GM19452 (cell line): ENCODE data around the gene SGCA.

Source experiments
- ATAC-seq: cut with Tn5 transposase; IDR thresholded peaks from one replicate; pipeline ENCODE4 v1.9.1; 2021; ENCODE audit not compliant: unreplicated experiment

Gene SGCA

DNA sequence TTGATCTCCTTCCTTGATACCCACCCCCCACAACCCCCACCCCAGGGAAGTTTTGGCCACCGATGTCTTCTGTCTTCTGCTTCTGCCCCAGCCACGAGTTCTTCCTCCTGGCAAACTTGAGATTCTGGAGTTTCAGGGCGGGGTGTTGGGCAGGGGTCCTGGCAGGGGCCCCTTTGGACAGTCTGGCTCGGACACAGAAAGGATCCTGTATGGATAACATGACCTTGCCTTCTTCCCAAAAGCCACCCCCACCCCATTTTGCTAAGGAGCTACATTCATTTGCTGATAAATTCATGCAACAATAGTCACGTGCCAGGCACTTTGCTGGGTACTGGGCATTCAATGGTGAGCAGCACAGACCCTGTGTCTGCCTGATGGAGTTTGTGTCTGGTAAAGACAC is 41.5 kb downstream of the SGCA start:
- ATAC-seq: no peak

DNA sequence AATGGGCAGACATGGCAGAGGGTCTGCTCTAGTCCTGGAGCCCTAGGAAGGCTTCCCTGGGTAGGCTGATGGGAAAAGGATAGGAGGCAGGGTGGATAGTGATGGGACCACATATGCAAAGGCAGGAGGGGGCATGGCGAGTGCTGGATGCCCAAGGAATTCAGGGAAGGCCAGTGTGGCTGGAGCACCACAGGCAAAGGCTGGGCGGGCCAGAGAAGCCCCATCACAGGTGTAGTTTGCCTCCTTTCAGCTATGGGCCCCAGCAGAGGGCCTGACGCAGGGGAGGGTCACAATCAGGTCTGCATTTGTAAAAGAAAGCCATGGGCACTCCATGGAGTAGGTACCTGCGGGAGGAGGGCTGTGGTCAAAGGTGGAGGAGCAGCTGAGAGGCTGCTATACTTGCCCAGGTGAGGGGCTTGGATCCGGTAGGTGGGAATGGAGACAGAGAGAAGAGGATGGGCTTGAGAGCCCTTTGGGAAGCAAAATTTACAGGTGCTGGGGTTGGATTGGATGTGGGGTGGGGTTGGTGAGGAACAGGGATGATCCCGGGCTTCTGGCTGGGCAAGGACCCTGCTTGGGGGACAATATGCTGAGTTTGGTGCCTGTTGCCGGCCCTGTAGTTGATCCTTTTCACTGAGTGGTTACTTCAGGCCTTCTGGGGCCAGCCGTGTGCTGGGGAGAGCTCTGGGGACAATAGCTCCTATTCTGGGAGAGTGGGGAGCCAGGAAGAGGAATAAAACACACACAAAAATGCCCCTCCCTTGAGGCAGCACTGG is 42.2 kb downstream of the SGCA start:
- ATAC-seq: no peak

DNA sequence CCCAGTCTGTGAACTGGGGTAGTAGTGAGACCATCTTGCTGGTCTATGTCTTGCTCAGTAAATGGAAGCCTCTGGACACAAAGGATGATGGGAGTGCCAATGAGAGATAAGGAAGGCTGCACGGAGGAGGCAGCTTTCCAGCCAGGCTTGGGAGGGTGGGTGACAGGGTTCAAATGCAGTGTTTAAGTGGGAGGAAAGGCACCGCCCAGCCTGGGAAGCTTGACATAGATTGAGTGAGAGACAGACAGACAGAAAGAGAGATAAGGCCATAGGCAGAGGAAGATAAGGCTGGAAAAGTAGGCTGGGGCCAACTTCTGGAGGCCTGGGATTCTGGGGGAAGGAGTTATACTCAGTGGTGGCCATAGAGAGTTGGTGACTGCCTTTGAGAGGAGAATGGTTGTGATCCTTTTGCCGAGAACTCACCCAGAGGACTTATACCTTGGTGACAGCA is 42.8 kb downstream of the SGCA start:
- no peak for ATAC-seq

- no peak for ATAC-seq
Measured at GRCh38 chr17:50209133-50209471, 43.3 kb downstream of the SGCA start.

DNA sequence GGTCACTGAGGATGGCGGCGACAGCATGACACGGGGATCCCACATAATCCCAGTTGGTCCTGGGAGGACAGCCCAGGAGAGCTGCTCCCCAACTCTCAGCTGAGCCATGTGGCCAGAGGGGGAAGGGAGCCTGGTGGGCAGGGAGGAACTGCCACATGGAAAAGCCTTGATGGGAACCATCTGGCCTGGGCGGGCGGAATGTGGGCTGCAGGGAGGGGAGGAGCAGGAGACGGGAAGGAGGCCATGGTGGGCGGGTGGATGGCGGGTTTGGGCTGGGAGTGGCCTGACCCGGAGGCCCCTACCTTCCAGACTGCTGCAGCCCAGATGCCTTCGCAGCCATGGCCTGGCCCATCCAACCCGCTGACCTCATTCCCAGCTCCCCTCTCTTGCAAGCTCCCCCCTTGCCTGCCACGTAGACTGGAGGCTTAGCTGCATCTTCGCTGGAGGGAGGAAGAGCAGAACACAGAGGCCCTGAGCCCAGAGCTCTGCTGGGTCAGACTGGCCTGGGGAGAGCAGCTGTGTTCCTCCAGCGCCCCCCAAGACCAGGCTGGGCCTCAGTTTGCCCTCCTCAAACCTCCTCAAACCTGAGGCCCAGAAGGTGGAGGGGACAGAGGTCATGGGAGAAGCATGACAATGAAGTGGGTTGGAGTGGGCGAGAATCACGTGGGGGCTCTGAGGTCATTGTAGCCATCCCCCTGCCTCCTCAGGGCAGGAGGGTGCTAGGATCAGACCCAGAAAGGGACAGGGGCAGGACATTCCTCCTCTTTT is 43.9 kb downstream of the SGCA start:
- ATAC-seq: no peak

DNA sequence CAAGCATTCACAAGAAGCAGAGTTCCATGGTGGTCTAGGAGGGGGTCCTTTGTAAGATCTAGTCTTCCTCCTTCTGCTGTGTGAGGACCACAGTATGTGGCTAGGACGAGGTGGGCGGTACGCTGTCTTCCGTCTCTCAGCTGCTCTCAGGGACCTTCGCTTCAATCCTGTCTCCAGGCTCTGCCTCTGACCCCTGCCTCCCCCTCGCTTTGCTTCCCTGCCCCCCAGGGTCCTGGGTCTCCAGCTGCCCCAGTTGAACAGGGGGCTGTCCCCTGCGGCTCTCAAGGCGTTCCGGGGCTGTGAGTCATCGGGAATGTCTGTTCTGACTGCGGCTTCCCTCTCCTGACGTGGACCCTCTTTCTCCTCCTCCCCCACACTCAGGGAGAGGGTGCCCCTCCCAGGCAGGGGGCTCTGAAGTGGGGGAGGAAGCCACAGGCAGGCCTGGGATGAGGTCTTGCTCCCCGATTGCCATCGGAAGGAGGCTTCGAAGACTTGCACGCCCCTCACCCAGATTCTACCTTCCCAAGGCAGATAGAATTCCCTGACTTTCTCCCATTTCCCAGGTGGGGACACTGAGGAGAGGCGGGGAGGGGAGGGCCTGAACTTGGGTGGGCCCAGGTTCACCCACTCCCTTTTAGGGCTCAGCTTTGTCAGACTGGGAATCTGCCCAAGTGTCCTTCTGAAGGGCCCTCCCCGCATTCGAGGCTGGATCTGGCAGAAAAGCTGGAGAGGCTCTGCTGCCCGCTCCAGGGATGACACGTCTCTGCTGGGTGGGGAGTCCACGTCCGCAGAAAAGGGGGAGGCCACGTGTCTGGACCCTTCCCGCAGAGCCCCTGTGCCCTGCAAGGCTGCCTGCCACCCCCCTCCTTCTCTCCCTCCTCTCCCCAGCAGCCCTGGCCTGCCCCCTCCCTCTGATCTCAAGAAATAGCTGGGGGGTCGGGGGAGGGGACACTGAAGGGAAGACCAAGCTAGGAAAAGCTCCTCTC is 44.7 kb downstream of the SGCA start:
- no peak for ATAC-seq

DNA sequence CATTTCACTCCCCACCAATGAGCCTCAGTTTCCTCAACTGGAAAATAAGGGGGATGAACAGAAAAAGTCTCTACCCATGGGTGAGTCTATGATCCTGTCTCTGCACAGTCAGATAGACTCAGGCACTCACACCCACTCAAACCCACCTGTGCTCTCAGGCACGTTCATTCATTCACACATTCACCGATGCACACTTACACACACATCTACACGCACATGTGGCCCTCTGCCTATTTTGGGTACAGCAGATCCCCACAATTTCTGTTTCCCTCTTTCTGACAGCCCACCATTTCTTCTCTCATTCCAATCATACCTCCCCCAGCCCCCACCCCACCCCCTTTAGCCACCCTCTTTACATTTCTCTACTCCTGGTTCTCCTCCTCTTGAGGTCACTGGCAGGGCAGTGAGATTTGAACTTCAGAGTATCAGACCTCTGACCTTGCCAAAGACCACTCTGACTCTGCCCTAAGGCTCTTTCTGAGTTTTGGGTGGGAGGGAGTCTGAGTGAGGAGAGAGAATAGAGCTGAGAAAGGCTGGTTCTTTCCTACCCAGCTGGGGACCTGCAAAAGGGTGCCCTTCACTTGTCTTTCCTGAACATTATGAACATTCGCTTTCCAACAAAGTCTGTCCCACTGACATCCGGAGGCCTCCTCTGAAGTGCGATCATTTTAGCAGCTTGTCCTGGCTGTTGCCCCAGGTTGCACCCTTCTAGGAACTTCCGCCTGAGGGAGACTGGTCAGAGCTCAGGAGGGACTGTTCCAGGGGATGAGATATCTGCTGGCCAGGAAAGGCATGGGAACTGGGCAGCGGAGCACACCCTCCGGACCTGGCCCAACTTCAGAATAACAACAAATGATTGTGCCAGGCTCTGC is 45.7 kb downstream of the SGCA start:
- ATAC-seq: no peak

GRCh38 chr17:50212121-50212843 is 46.5 kb downstream of the SGCA start:
- ATAC-seq: no peak

- ATAC-seq: no peak
Measured at GRCh38 chr17:50213026-50214022, 47.5 kb downstream of the SGCA start.

GRCh38 chr17:50214976-50215760 is 49.4 kb downstream of the SGCA start:
- ATAC-seq: no peak

GRCh38 chr17:50217591-50217990 is 51.8 kb downstream of the SGCA start:
- ATAC-seq: no peak

DNA sequence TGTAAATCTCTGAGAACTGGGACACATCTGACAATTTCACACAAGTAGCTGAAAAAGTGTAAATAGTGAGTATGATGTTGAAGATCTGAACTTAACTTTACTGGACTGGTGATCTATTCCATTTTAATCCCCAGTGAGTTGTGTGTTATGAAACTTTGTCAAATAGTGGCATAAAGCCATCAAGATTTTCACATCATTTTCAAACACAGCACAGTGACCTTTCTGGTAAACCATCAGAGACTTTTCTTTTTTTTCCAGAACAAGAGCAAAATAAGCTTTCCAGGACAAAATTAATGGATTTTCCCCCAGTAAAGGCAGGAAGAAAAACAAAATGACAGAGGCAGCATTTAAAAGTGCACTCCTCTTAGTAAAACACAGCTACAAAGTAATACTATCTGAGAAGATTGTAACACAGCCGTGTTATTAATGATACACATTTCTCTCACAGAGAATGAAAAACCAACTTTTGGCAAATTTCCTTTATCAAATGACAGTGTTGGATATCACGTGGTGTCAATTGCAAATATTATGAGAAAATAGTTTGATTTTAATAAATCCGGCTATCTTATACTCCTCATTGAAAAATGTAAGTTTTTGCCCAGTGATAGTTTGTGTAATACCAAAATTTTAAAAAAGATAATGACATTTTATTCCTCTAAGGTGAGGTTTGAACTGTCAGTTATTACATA is 52.4 kb downstream of the SGCA start:
- no peak for ATAC-seq

- no peak for ATAC-seq
Measured at GRCh38 chr17:50218771-50219315, 53.0 kb downstream of the SGCA start.

- ATAC-seq: no peak
Measured at GRCh38 chr17:50219342-50219741, 53.5 kb downstream of the SGCA start.

DNA sequence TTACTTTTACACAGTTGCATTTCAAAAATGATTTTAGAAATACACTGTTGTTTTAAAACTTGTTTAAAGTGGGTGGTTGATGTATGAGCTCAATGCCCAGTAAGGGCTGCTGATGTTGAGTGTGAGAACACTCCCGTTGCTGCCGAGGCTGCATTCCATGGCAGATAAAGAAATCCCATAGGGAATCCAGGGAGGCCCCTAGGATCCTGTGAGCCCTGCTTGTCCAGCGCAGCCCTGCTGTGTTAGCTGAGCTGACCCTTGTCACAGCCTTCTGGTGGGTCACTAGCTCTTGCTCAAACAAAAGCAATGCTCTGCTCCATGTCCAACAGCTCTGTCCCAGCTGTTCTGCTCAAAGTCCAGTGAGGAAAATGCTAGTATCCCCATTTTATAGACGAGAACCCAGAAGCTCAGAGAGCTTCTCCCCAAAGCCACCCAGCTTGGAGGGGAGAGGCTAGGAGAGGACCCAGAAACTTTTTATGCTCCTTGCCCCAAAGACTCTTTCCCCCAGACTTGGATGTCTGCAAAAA is 54.2 kb downstream of the SGCA start:
- no peak for ATAC-seq

- ATAC-seq: no peak
Measured at GRCh38 chr17:50220811-50221210, 55.0 kb downstream of the SGCA start.
